Thymus (tissue), 11 donors: ENCODE results near the gene HDGFL3. TPM values are rescaled to one million over a fixed set of nuclear protein-coding genes. Genes with fewer than 3 reads are reported as not detected.
"Not testable (repeated sequence)": the region's sequence is repeated elsewhere in the genome, so short reads cannot be mapped to it uniquely, and the experiment has no call there.

Experiments
- DNase-seq, 9 donors: peaks; one replicate each; pipeline ENCODE4 v3.0.0-alpha.2; 2013; ENCODE audit warnings: low spot score in 9 of 9, low read depth in 6 of 9, missing footprints in 1 of 9
- H3K27ac ChIP-seq, 2 donors: one replicate each; pipeline ENCODE4 v1.5.1; 2013; ENCODE audit warnings: control low read depth in 1 of 2, low read depth in 1 of 2, low read length in 1 of 2, mild to moderate bottlenecking in 1 of 2, moderate library complexity in 1 of 2
- H3K27me3 ChIP-seq, 2 donors: one replicate each; pipeline ENCODE4 v1.5.1; 2013; ENCODE audit warnings: low read length in 1 of 2; ENCODE audit not compliant: control insufficient read depth in 2 of 2, insufficient read depth in 1 of 2
- H3K36me3 ChIP-seq, 2 donors: one replicate each; pipeline ENCODE4 v1.5.1; 2013; ENCODE audit warnings: low read length in 1 of 2, mild to moderate bottlenecking in 1 of 2, moderate library complexity in 1 of 2; ENCODE audit not compliant: control insufficient read depth in 2 of 2, insufficient read depth in 2 of 2
- H3K4me1 ChIP-seq, 2 donors: one replicate each; pipeline ENCODE4 v1.5.1; 2013; ENCODE audit warnings: low read length in 2 of 2; ENCODE audit not compliant: control insufficient read depth in 2 of 2, insufficient read depth in 2 of 2
- H3K4me3 ChIP-seq, 2 donors: one replicate each; pipeline ENCODE4 v1.5.1; 2013; ENCODE audit warnings: low read length in 2 of 2, control low read depth in 1 of 2, mild to moderate bottlenecking in 1 of 2
- H3K9me3 ChIP-seq, 2 donors: one replicate each; pipeline ENCODE4 v1.5.1; 2013; ENCODE audit warnings: low read length in 1 of 2, mild to moderate bottlenecking in 1 of 2; ENCODE audit not compliant: control insufficient read depth in 2 of 2, insufficient read depth in 1 of 2
- WGBS: extraction: QIAGEN DNeasy Blood & Tissue Kit; methylation state at CpG from one replicate; pipeline ENCODE4 v1.1.7; 2013; 5-methylcytosine and 5-hydroxymethylcytosine counted together
- polyA plus RNA-seq: library from polyadenylated mRNA; stranded (reverse); fragments of 200-250 nt; gene quantifications from one replicate; pipeline ENCODE4 v1.2.3, GENCODE V29; 2013
- total RNA-seq: library from RNA; stranded (reverse); fragments of 120-200 nt; gene quantifications from one replicate; pipeline ENCODE4 v1.2.4, GENCODE V29; 2013
- donor health status: healthy.

HDGFL3 gene
- total and polyA plus RNA-seq, 2 donors: 20.9 to 43.1 TPM

DNA sequence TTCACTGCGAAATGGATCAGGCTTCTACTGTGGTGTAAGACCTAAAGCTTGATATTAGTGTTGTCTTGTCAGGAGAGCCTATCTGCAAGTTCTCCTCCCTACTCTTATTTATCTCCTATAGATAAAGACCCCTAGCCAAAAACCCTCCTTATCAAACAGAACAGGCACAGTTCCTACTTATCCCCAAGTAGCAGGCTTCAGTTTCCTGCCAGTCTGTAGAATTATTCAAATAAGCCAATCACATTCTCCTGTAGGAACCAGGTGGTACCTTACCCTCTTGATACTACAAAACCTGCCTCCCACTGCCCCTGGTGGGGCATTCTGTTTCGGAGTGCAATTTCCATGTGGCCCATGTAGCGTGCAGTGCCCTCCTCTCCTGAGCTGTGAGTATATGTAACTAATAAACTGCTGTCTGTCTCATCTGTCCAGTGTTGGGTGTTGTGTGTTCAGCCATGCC is 28.7 kb downstream of the HDGFL3 start:
- no peaks in the 10 kb centered on the region for H3K9me3 ChIP-seq
- DNase-seq: no peak
- H3K4me1 ChIP-seq: no peaks in the 10 kb centered on the region
- H3K4me3 ChIP-seq: no peak overlapping the region
- no peak overlapping the region for H3K27ac ChIP-seq
- no peaks in the 10 kb centered on the region for H3K27me3 ChIP-seq
- no peaks in the 10 kb centered on the region for H3K36me3 ChIP-seq
- 97% methylated on average over 3 of the region's 3 CpGs for WGBS

DNA sequence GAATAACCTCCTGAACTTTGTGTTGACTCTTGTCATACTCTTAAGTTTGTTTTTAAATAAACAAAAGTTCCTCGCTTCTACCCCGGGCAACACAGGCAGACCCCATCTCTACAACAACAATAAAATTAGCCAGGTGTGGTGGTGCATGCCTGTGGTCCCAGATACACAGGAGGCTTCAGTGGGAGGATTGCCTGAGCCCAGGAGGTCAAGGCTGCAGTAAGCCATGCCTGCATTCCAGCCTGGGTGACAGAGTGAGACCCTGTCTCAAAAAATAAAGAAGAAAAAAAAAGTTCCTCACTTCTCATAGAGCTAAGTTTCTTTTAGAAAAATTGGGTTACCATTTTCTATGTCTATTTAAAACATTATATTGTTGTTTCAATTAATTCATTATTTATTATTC is 29.2 kb downstream of the HDGFL3 start:
- H3K27me3 ChIP-seq: no peaks in the 10 kb centered on the region
- DNase-seq: no peak
- WGBS: 94% methylated on average over 2 of the region's 2 CpGs
- H3K4me1 ChIP-seq: no peaks in the 10 kb centered on the region
- no peak overlapping the region for H3K27ac ChIP-seq
- no peaks in the 10 kb centered on the region for H3K36me3 ChIP-seq
- H3K4me3 ChIP-seq: no peak overlapping the region
- H3K9me3 ChIP-seq: no peaks in the 10 kb centered on the region

DNA sequence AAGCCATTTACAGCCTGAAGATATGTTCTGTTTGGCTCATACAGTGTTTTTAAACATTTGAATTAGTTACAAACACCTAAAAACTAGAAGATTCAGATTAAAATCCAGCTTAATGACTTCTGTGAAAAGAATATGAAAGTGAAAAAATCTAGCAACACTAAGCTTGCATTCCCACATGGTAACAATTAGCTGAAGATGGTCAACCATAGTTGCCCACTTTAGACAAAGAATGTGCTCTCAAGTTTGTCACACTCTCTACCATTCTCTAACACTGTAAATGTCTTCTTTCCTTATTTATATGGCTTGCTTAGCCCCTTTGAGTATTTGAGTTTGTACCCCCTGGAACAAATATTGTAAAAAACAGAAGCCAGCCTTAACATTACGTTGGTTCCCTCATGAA is 32.7 kb downstream of the HDGFL3 start:
- no peak overlapping the region for H3K27ac ChIP-seq
- 94% methylated on average over 1 of the region's 1 CpG for WGBS
- H3K4me1 ChIP-seq: no peaks in the 10 kb centered on the region
- no peaks in the 10 kb centered on the region for H3K27me3 ChIP-seq
- no peak overlapping the region for H3K4me3 ChIP-seq
- DNase-seq: no peak
- no peaks in the 10 kb centered on the region for H3K36me3 ChIP-seq
- H3K9me3 ChIP-seq: no peaks in the 10 kb centered on the region

DNA sequence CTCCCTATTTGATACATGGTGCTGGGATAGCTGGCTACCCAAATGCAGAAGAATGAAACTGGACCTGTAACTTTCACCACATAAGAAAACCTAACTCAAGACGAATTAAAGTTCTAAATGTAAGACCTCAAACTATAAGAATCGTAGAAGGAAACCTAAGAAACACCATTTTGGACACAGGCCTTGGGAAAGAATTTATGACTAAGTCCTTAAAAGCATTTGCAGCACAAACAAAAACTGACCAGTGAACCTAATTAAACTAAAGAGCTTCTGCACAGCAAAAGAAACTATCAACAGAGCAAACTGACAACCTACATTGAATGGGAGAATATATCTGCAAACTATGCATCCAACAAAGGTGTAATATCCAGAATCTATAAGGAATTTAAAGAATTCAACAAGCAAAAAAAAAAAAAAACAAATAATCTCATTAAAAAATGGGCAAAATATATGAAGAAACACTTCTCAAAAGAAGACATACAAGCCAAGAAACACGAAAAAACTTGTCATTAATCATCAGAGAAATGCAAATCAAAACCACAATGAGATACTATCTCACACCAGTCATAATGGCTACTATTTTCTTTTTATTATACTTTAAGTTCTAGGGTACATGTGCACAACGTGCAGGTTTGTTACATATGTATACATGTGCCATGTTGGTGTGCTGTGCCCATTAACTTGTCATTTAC is 37.0 kb downstream of the HDGFL3 start:
- H3K4me1 ChIP-seq: peaks cover 0 to under 1% of the 10 kb centered on the region in 2 donors
- peaks cover 0 to 4% of the 10 kb centered on the region in 2 donors for H3K9me3 ChIP-seq
- H3K36me3 ChIP-seq: no peaks in the 10 kb centered on the region
- H3K4me3 ChIP-seq: no peak overlapping the region
- no peak overlapping the region for H3K27ac ChIP-seq
- 89% methylated on average over 4 of the region's 4 CpGs for WGBS
- no peak for DNase-seq
- H3K27me3 ChIP-seq: no peaks in the 10 kb centered on the region

DNA sequence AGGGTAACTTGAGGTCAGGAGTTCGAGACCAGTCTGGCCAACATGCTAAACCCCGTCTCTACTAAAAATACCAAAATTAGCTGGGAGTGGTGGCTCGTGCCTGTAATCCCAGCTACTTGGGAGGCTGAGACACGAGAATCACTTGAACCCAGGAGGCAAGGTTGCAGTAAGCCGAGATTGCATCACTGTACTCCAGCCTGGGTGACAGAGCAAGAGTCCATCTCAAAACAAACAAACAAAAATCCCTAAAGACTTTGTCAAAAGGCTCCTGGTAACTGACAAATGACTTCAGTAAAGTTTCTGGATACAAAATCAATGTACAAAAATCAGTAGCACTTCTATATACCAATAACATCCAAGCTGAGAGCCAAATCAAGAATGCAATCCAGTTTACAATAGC is 38.0 kb downstream of the HDGFL3 start:
- not testable (repeated sequence) for H3K36me3 ChIP-seq, H3K4me1 ChIP-seq, H3K9me3 ChIP-seq, H3K27ac ChIP-seq, H3K4me3 ChIP-seq, DNase-seq, H3K27me3 ChIP-seq
- 97% methylated on average over 5 of the region's 5 CpGs for WGBS

DNA sequence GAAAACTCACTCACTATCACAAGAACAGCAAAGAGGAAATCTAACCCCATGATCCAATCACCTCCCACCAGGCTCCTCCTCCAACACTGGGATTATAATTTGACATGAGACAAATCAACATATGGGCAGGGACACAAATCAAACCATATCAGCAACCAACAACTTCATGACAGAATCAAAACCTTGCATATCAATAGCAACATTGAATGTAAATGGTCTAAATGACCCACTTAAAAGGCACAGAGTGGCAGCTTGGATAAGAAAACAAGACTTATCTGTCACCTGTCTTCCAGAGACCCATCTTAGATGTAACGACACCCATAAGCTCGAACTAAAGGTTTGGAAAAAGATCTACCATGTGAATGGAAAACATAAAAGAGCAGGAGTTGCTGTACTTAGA is 40.8 kb downstream of the HDGFL3 start:
- Histone ChIP-seq H3K9me3 (peaks cover 0 to 4% of the 10 kb centered on the region in 2 donors), H3K27me3 (no peaks in the 10 kb centered on the region), H3K36me3 (no peaks in the 10 kb centered on the region), H3K27ac (no peak overlapping the region), H3K4me1 (peaks cover 0 to 10% of the 10 kb centered on the region in 2 donors), H3K4me3 (no peak overlapping the region)
- no peak for DNase-seq
- WGBS: 98% methylated on average over 2 of the region's 2 CpGs

DNA sequence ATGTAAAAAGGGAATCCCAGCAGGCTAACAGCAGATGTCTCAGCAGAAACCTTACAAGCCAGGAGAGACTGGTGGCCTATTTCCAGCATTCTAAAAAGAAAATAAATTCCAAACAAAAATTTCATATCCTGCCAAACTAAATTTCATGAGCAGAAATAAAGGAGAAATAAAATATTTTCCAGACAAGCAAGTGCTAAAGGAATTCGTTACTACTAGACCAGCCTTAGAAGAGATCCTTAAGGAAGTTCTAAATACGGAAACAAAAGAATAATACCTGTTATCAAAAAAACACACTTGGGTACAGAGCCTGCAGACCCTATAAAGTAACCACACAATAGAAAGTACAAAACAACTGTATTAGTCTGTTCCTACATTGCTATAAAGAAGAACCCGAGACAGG is 41.4 kb downstream of the HDGFL3 start:
- H3K27me3 ChIP-seq: no peaks in the 10 kb centered on the region
- no peak overlapping the region for H3K27ac ChIP-seq
- peaks cover 0 to 10% of the 10 kb centered on the region in 2 donors for H3K4me1 ChIP-seq
- no peak overlapping the region for H3K4me3 ChIP-seq
- no peak for DNase-seq
- no peaks in the 10 kb centered on the region for H3K36me3 ChIP-seq
- 98% methylated on average over 3 of the region's 3 CpGs for WGBS
- peaks cover 0 to 4% of the 10 kb centered on the region in 2 donors for H3K9me3 ChIP-seq

DNA sequence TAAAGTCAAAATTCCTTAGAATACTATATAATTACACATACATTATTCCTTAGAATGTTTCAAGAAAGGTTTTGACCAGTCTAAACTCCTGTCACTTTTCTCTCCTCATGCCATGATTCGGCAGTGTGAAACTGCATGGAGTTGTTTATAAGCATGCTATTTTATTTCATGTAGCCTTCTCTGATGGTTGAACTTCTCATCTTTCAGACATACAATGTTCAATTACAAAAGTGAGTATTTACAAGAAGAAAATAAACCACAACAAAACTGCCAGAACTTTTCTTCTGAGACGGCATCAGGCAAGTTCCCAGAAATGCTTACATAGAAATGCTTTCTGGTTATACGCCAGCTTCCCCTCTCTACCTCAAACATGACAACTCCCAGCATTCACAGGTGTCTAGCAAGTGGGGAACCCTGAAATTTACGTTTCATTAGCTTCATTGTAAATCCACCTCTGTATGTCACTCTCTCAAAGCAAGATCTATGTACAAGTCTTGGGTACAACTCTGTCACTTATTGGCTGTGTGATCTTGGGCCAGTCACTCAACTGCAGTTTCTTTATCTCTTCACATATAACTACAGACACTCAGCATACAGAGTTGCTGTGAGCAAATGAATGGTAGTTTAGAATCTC is 42.7 kb downstream of the HDGFL3 start:
- Histone ChIP-seq H3K36me3 (no peaks in the 10 kb centered on the region), H3K4me3 (no peak overlapping the region), H3K9me3 (peaks cover 0 to 4% of the 10 kb centered on the region in 2 donors), H3K27ac (peak overlapping the region in 1 of 2 donors; percentile 72), H3K4me1 (peaks cover 0 to 10% of the 10 kb centered on the region in 2 donors), H3K27me3 (no peaks in the 10 kb centered on the region)
- 8% methylated on average over 4 of the region's 4 CpGs for WGBS
- peak in 8 of 9 donors; percentile 2 to 63 (median 24) for DNase-seq

DNA sequence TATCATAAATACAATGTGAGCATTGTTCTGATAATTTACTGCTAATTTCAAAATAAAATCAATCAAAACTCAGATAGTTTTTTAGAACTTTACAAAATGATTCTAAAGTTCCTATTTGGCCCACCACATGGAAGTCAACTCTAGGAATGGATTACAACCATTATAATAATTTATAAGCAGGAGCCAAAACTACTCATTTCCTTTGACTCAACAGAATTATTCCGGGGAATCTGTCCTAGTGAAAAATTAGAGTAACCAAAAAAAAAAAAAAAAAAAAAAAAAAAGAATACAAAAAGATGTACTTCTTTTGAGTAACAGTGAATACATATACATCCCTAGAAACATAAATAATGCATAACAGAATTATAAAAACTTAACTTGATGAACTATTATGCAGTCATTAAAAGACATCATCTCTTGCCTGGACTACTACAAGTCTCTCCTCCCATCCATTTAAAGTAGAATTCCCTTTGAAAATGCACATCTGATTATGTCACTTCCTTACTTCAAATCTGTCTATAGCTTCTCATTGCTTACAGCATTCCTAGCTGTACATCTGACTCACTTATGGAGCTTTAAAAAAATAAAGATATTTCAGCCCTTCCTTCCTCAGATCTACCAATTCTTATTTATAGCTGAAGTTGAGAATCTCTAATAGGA is 43.4 kb downstream of the HDGFL3 start:
- H3K36me3 ChIP-seq: no peaks in the 10 kb centered on the region
- DNase-seq: no peak
- peak overlapping the region in 1 of 2 donors; percentile 45 for H3K27ac ChIP-seq
- H3K27me3 ChIP-seq: no peaks in the 10 kb centered on the region
- WGBS: 90% methylated on average over 1 of the region's 1 CpG
- peaks cover 0 to 4% of the 10 kb centered on the region in 2 donors for H3K9me3 ChIP-seq
- H3K4me1 ChIP-seq: peaks cover 0 to 10% of the 10 kb centered on the region in 2 donors
- H3K4me3 ChIP-seq: no peak overlapping the region
